GM18907 (cell line): ENCODE results near the gene RWDD2A.

Experiments used
- ATAC-seq: cut with Tn5 transposase; IDR thresholded peaks from one replicate; pipeline ENCODE4 v1.9.1; 2021; ENCODE audit warnings: mild to moderate bottlenecking, moderate library complexity; ENCODE audit not compliant: unreplicated experiment

The RWDD2A gene

DNA sequence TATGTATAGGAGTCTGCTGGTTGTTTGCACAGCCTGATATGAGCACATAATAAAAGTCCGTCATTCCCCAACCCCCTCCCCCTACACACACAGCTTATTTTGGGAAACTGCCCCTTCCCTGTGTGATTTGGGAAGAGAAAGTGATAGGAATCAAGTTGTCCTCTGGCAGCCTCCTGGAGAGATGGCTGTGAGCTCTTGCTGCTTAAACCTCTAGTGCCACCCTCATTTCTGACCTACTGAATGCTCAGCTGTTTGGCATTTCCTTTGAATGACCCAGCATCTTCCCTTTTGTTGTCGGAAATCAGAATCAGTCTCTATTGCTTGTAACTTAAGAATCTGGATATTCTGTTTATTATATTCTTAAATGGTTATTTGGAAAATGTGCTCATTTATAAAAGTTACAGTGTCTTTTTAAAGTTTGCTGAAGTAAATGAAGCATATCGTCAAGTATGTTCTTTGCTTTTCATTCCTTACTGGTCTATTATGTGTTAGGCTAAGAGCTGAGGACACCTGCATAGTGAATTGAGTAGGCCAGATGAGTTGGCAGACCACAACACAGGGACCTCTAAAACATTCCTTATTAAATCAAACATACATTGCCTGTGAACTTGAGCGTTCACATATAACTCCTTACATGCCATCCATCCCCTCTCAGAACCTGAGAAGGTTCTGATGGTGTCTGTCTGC is 5.5 kb downstream of the RWDD2A start:
- no peak for ATAC-seq

GRCh38 chr6:83199173-83199862 is 6.2 kb downstream of the RWDD2A start:
- peak; percentile 68 for ATAC-seq

- ATAC-seq = no peak
These were observed 6.7 kb downstream of the RWDD2A start for GRCh38 chr6:83199863-83200225.

- ATAC-seq = no peak
These were observed 8.9 kb downstream of the RWDD2A start for GRCh38 chr6:83202031-83202430.

- ATAC-seq = peak; percentile 100
These were observed 22.2 kb downstream of the RWDD2A start for GRCh38 chr6:83215131-83216047.

GRCh38 chr6:83216806-83217205 is 23.6 kb downstream of the RWDD2A start:
- ATAC-seq = no peak

- no peak for ATAC-seq
These were observed 25.5 kb downstream of the RWDD2A start for GRCh38 chr6:83218646-83219045.

DNA sequence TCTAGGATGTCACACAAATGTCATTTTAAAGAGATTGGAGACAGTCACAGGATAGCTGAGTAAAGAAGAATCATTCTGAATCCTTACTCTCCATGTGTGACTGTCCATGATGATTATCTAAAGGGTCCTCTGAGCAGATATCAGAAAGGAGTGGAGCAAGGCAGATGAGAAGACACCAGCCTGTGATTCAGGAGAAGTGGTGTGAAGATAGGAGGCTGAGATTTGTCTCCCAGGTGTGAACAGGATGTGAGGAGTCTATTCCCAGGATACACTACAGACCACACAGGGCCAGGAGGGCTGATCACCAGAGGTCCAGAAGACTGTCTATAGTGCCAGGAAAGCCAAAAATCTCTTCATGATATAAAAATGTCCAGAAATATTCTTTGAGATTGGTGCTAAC is 27.0 kb downstream of the RWDD2A start:
- no peak for ATAC-seq

DNA sequence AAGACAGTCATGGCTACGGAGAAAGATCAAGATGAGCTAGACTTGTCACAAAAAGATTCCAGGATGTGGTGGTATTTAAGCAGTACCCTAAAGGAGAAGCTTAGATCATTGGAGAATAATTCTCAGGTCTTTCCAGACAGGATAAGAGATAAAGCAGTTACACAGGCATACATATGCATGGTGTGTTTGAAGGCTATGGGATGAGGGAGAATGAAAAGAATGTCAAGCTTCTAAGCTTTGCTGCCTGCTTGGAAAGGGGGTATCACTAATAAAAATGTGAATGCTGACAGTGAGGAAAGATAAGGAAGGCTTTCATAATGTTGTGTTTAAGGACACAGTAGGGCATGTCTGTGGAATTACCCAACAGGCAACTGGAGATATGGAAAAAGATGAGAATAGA is 28.1 kb downstream of the RWDD2A start:
- ATAC-seq = no peak

GRCh38 chr6:83221889-83222479 is 28.8 kb downstream of the RWDD2A start:
- ATAC-seq = no peak

- no peak for ATAC-seq
These were observed 33.4 kb downstream of the RWDD2A start for GRCh38 chr6:83226517-83226916.

GRCh38 chr6:83231146-83231545 is 38.0 kb downstream of the RWDD2A start:
- no peak for ATAC-seq

DNA sequence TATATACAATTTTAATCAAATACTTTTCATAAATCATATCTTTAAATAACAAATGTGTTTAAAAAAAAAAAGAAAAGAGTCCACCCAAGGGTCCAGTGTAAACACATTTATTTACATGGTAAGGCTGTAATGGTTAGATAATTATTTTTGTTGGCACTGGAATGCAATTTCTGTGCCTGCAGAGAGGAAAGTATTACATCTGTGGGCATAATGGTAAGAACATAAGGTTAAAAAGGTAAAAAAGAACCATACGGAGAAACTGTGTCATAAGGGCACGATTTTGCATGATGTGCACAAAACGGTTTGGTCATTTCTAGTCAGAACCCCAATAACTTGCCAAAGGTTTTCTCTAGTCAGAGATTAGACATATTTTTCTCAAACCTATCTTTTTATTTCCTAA is 54.3 kb downstream of the RWDD2A start:
- no peak for ATAC-seq
